Kidney (tissue), 14 donors: ENCODE measurements around the gene HSD17B8. TPM values are rescaled to one million over a fixed set of nuclear protein-coding genes. Genes with fewer than 3 reads are reported as not detected.

Source experiments
- DNase-seq, 5 donors: peaks; one replicate each; pipeline ENCODE4 v3.0.0-alpha.2; 2013 to 2020
- FAIRE-seq: peaks from 2 replicates; lab custom pipeline; 2012; peaks lifted over from hg19 to GRCh38; lab: Jason Lieb, UNC
- H3K27ac ChIP-seq, 2 donors: one replicate each; pipeline ENCODE4 v1.7.0; 2013; ENCODE audit warnings: low read depth in 2 of 2, low read length in 2 of 2, inconsistent platforms in 1 of 2
- H3K27me3 ChIP-seq: one replicate; pipeline ENCODE4 v1.7.1; 2013; ENCODE audit warnings: low read length, inconsistent platforms; ENCODE audit not compliant: control insufficient read depth, insufficient read depth
- H3K36me3 ChIP-seq, 3 donors: one replicate each; pipeline versions ENCODE4 v1.7.0 to v1.7.1; 2013; ENCODE audit warnings: low read length in 3 of 3, control low read depth in 1 of 3, inconsistent platforms in 1 of 3; ENCODE audit not compliant: insufficient read depth in 3 of 3, control insufficient read depth in 2 of 3
- H3K4me1 ChIP-seq, 3 donors: one replicate each; pipeline versions ENCODE4 v1.7.0 to v1.7.1; 2013; ENCODE audit warnings: low read length in 3 of 3, inconsistent platforms in 1 of 3, low read depth in 1 of 3; ENCODE audit not compliant: control insufficient read depth in 2 of 3, insufficient read depth in 2 of 3
- H3K4me3 ChIP-seq, 3 donors: one replicate each; pipeline versions ENCODE4 v1.7.0 to v1.8.1; 2013; ENCODE audit warnings: low read length in 3 of 3, control low read depth in 1 of 3, inconsistent platforms in 1 of 3
- H3K9ac ChIP-seq, 3 donors: one replicate each; pipeline versions ENCODE4 v1.7.0 to v1.7.1; 2013; ENCODE audit warnings: low read length in 3 of 3, control low read depth in 1 of 3, inconsistent platforms in 1 of 3
- H3K9me3 ChIP-seq, 3 donors: one replicate each; pipeline versions ENCODE4 v1.7.0 to v1.7.1; 2013; ENCODE audit warnings: low read length in 3 of 3, control low read depth in 1 of 3, inconsistent platforms in 1 of 3; ENCODE audit not compliant: control insufficient read depth in 2 of 3, insufficient read depth in 1 of 3
- CTCF ChIP-seq: IDR thresholded peaks from 3 replicates; pipeline ENCODE4 v1.5.1; 2012; ENCODE audit warnings: mild to moderate bottlenecking, moderate library complexity, borderline replicate concordance; ENCODE audit not compliant: insufficient read depth; ENCODE audit errors: extremely low read depth
- intact Hi-C: fragments of 100-400 bp; cut with DNase I; formaldehyde crosslinking; loops from one replicate; pipeline ENCODE4 v1.11.1; 2022
- polyA plus RNA-seq: library from polyadenylated mRNA; stranded (reverse); fragments of 350-450 nt; fragmentation: Illumina TruSeq; extraction: RNeasy Lipid Tissue Mini Kit (QIAGEN cat#74804); gene quantifications from one replicate; pipeline ENCODE4 v1.2.3, GENCODE V29; 2014; ENCODE audit warnings: low read depth, low replicate concordance; ENCODE audit not compliant: insufficient read depth
- total RNA-seq: library from RNA; stranded (reverse); fragmentation: NEBNext Ultra II Directional; extraction: Animal tissue kit (Norgen Biotek cat#: 25700); gene quantifications from one replicate; pipeline ENCODE4 v1.2.1, GENCODE V29; 2021
- donor health status: control.
- donor health status: control.
- donor health status: control.
- donor health status: control.
- donor health status: control.
- donor health status: DM: yes; HTN: yes; CAD: no.
- donor health status: Normal renal cell carcinoma (clear cell type).

Gene HSD17B8
- total and polyA plus RNA-seq, 2 donors from 2014 or later, result 26.6 to 83.0 TPM

DNA sequence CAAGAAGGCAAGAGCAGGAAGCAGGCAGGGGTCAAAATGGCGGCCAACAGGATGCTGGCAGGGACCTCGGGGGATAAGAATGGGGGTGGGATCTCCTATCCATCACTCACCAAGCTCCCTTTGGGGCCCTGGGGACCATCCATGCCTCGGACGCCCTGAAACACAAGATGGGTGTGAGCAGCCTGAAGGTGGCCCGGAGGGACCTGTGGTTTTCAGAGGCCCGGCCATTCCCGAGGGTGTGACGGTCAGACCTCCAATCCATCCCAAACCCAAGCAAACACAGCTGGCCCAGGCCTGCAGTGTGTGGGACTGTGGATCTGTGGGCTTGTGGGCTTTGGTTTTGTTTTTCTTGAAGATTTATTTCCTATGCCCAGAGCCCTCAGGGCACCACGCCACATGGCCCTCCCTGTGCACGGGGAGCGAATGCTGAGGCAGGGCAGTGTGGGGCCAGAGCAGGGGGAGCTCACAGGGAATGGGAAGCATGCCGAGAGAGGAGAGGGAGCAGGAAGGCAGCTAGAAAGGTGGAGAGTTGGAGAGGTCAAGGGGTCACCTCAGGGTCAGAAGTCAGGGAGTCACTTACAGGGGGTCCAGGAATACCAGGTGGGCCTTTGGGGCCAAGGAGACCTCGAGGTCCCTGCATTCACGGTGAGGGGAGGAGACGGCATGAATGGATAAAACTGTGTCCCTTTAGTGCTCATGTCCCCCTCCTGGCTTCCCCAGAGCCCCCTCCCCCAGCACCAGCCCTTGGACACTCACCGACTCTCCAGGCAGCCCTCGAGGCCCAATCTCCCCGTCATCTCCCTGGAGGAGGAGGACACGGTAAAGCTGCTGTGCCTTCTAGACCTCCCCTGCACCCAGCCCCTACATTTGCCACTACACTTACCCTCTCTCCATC lies 26.7 kb upstream of the HSD17B8 start:
- Histone ChIP-seq H3K9ac (no peak overlapping the region), H3K27me3 (no peaks in the 10 kb centered on the region), H3K36me3 (no peaks in the 10 kb centered on the region), H3K4me3 (no peak overlapping the region), H3K27ac (no peak overlapping the region), H3K4me1 (no peaks in the 10 kb centered on the region), H3K9me3 (no peaks in the 10 kb centered on the region)
- DNase-seq, result peak in 2 of 5 donors; percentile 39
- no peak for FAIRE-seq
- TF ChIP-seq CTCF, result no peak
- intact Hi-C loops, result no loop called here

- no peak for FAIRE-seq
- intact Hi-C loops, result no loop called here
- TF ChIP-seq CTCF, result no peak
- DNase-seq, result no peak
- no peaks in the 10 kb centered on the region for H3K4me1 ChIP-seq
- H3K36me3 ChIP-seq, result no peaks in the 10 kb centered on the region
- H3K9ac ChIP-seq, result no peak overlapping the region
- no peaks in the 10 kb centered on the region for H3K27me3 ChIP-seq
- no peak overlapping the region for H3K27ac ChIP-seq
- no peak overlapping the region for H3K4me3 ChIP-seq
- no peaks in the 10 kb centered on the region for H3K9me3 ChIP-seq
Measured at GRCh38 chr6:33178755-33179475, 25.5 kb upstream of the HSD17B8 start.

DNA sequence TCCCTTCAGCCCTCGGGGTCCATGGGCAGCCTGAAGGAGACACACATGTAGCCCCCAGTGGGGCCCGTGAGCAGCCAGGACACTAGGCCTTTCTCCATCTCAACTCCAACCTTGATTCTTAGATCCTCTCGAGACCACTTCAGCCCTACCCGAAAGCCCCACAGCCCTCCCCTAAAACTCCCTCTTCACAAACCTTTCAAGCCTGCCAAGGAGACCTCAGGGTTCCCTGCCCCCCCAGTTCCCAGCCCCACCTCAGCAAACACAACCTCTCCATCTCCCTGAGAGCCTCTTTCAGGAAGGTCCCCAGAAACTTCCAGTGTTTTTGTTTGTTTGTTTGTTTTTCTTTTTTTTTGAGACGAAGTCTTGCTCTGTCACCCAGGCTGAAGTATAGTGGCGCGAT lies 23.3 kb upstream of the HSD17B8 start:
- no peak for FAIRE-seq
- H3K36me3 ChIP-seq, result no peaks in the 10 kb centered on the region
- intact Hi-C loops, result no loop called here
- no peak overlapping the region for H3K9ac ChIP-seq
- H3K9me3 ChIP-seq, result no peaks in the 10 kb centered on the region
- no peak overlapping the region for H3K27ac ChIP-seq
- peak in 1 of 5 donors; percentile 31 for DNase-seq
- H3K4me3 ChIP-seq, result no peak overlapping the region
- no peaks in the 10 kb centered on the region for H3K4me1 ChIP-seq
- TF ChIP-seq CTCF, result no peak
- no peaks in the 10 kb centered on the region for H3K27me3 ChIP-seq
